ENCODE measurements around the gene MRFAP1L1. TPM values are rescaled to one million over a fixed set of nuclear protein-coding genes. Genes with fewer than 3 reads are reported as not detected.

Gene MRFAP1L1
- total and polyA plus RNA-seq, 9 of the 15 experiments (the other 6 are each of a cell fraction or from before 2014, with no cell fraction given), result 37.6 to 111 (median 83.8) TPM

DNA sequence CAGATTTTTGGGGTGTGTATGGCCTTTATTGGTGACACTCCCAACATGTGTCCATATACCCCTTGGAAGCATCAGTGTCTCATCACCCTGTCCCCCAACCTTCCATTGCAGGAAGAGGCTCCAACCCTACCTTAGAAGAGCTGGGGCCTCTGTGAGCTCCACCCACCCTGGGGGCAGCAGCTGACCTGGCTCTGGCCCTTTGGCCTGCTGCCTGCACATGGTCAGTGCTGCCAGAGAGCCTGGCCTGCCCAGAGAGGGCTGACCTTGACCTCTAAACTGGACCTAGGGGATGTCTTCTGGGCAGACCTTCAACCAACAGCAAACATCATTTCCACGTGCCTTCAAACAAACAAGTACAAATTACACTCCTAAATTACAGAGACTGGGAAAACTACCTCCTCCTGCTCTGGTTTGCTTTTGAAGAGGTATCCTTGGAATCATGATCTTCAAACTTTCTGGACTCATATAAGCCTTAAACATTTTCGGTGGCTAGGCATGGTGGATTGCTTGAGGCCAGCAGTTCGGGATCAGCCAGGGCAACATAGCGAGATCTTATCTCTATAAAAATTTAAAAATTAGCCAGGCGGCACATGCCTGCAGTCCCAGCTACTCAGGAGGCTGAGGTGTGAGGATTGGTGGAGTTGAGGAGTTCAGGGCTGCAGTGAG lies 45.6 kb upstream of the MRFAP1L1 start (continued):
- no peak for TF ChIP-seq TCF3 (CRISPR knock-in tag; IDR thresholded peaks at IDR 0.05)

DNA sequence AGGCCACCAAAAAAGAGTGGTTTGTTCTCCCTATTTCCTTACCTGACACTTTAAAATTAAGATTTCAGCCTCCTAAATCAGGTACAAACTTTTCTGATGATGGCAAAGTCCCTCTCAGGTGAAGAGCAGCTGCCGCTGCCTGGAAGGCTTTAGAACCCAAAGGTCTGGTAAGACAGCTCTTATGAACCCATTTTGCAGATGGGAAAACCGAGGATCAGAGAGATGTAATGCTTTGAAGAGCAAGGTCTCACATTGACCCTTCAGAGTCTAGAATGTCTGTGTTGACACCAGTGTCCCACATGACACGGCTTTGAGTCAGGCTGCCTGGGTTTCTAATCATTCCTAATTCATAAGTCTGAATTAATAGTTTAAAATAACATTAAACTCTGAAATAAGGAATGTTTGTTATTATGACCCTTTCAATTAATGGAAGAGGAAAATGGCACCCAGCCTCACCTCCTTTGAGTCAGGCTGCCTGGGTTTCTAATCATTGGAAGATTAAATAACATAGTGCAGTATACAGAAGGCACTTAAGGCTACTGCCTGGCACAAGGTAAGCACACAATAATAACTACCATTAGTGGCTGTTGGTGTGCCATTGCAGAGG lies 44.9 kb upstream of the MRFAP1L1 start:
- Histone ChIP-seq H3K79me2 (ENCODE audit: control insufficient read depth, insufficient read depth, low read length) (no peaks in the 10 kb centered on the region), H3K27me3 (ENCODE audit: control insufficient read depth in 2 of 2, insufficient read depth in 2 of 2, low read length in 2 of 2) (no peaks in the 10 kb centered on the region), H3K4me1 (replicated peaks in 1 of 2; ENCODE audit: control insufficient read depth in 2 of 2, insufficient read depth in 2 of 2, low read length in 2 of 2) (peaks cover 48 to 51% of the 10 kb centered on the region in 2 experiments), H4K20me1 (replicated peaks; ENCODE audit: control insufficient read depth, insufficient read depth, low read length) (no peaks in the 10 kb centered on the region), H3K9me3 (replicated peaks; ENCODE audit: control insufficient read depth, insufficient read depth, low read depth, low read length) (no peaks in the 10 kb centered on the region), H3K27ac (ENCODE audit: extremely low read depth, low read depth, low read length) (peak overlapping the region; percentile 42; the same call in 1 of the 3 replicates), H3K36me3 (ENCODE audit: control insufficient read depth, insufficient read depth, low read length) (no peaks in the 10 kb centered on the region), H3K4me2 (ENCODE audit: insufficient read depth, low read length) (no peak overlapping the region), H3K9me1 (ENCODE audit: control insufficient read depth, insufficient read depth, low read length) (no peaks in the 10 kb centered on the region), H2AFZ (ENCODE audit: low read depth, low read length) (peak overlapping the region; percentile 45), H3K4me3 (no peak overlapping the region), H3K9ac (ENCODE audit: insufficient read depth in 1 of 2, low read depth in 2 of 2, low read length in 2 of 2) (peak overlapping the region in 1 of 2 experiments; percentile 2; a peak in 1 of 4 replicates)
- ChIA-PET POLR2A (no interaction called here), CTCF (ENCODE audit: low intra/inter-chr PET ratio) (interaction anchor here (0.5 kb wide), 1 partner anchor 155 kb away, joined by 4 read pairs; the partner anchor contains the start of gene TBC1D14)
- in situ Hi-C loops (cut with MboI) (no loop called here), intact Hi-C loops (cut with micrococcal nuclease) (no loop called here)
- FAIRE-seq (no peak), ATAC-seq (no peak), DNase-seq (ENCODE audit: extremely low read depth in 1 of 4, low spot score in 3 of 4) (no peak)
- WGBS (ENCODE audit: insufficient coverage, low coverage, missing lambda C conversion rate), result 71% methylated on average over 3 of the region's 3 CpGs
- BruUV-seq (replicated peaks), result no TSS peak
- TF ChIP-seq ZNF175 (CRISPR knock-in tag; IDR thresholded peaks at IDR 0.05; ENCODE audit: low read depth) (no peak), HDAC3 (IDR thresholded peaks at IDR 0.05; ENCODE audit: borderline replicate concordance, partially characterized antibody) (peak; percentile 19), MED1 (CRISPR knock-in tag; IDR thresholded peaks at IDR 0.05; ENCODE audit: borderline replicate concordance) (no peak), RNF2 (IDR thresholded peaks at IDR 0.05) (no peak), ZFX (CRISPR knock-in tag; IDR thresholded peaks at IDR 0.05) (no peak), TAF15 (IDR thresholded peaks at IDR 0.05; ENCODE audit: low read depth, low read length) (no peak), HDAC8 (tag; IDR thresholded peaks at IDR 0.05) (no peak), KLF6 (CRISPR knock-in tag; IDR thresholded peaks at IDR 0.05; ENCODE audit: borderline replicate concordance) (no peak)
- TF ChIP-seq, protein P1, sequence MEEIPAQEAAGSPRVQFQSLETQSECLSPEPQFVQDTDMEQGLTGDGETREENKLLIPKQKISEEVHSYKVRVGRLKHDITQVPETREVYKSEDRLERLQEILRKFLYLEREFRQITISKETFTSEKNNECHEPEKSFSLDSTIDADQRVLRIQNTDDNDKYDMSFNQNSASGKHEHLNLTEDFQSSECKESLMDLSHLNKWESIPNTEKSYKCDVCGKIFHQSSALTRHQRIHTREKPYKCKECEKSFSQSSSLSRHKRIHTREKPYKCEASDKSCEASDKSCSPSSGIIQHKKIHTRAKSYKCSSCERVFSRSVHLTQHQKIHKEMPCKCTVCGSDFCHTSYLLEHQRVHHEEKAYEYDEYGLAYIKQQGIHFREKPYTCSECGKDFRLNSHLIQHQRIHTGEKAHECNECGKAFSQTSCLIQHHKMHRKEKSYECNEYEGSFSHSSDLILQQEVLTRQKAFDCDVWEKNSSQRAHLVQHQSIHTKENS (CRISPR knock-in tag; IDR thresholded peaks at IDR 0.05), result no peak
- TF ChIP-seq, protein P2, sequence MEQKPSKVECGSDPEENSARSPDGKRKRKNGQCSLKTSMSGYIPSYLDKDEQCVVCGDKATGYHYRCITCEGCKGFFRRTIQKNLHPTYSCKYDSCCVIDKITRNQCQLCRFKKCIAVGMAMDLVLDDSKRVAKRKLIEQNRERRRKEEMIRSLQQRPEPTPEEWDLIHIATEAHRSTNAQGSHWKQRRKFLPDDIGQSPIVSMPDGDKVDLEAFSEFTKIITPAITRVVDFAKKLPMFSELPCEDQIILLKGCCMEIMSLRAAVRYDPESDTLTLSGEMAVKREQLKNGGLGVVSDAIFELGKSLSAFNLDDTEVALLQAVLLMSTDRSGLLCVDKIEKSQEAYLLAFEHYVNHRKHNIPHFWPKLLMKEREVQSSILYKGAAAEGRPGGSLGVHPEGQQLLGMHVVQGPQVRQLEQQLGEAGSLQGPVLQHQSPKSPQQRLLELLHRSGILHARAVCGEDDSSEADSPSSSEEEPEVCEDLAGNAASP (IDR thresholded peaks at IDR 0.05), result no peak
- TF ChIP-seq, protein P3, sequence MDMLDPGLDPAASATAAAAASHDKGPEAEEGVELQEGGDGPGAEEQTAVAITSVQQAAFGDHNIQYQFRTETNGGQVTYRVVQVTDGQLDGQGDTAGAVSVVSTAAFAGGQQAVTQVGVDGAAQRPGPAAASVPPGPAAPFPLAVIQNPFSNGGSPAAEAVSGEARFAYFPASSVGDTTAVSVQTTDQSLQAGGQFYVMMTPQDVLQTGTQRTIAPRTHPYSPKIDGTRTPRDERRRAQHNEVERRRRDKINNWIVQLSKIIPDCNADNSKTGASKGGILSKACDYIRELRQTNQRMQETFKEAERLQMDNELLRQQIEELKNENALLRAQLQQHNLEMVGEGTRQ (CRISPR knock-in tag; IDR thresholded peaks at IDR 0.05), result no peak
- TF ChIP-seq, protein P4, sequence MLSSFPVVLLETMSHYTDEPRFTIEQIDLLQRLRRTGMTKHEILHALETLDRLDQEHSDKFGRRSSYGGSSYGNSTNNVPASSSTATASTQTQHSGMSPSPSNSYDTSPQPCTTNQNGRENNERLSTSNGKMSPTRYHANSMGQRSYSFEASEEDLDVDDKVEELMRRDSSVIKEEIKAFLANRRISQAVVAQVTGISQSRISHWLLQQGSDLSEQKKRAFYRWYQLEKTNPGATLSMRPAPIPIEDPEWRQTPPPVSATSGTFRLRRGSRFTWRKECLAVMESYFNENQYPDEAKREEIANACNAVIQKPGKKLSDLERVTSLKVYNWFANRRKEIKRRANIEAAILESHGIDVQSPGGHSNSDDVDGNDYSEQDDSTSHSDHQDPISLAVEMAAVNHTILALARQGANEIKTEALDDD (IDR thresholded peaks at IDR 0.05), result no peak
